ENCODE measurements around the gene MXD3.
"Not testable (repeated sequence)": the region's sequence is repeated elsewhere in the genome, so short reads cannot be mapped to it uniquely, and the experiment has no call there.

MXD3 gene

GRCh38 chr5:177347699-177348098 is 36.0 kb upstream of the MXD3 start:
- DNase-seq (ENCODE audit: low read depth) = no peak
- TF ChIP-seq CTCF (IDR thresholded peaks at IDR 0.05; ENCODE audit: low read depth, low read length) (no peak), MYC (IDR thresholded peaks at IDR 0.05; ENCODE audit: low read depth, low read length) (no peak), POLR2A (IDR thresholded peaks at IDR 0.05; ENCODE audit: extremely low read depth, insufficient read length) (no peak), MAX (IDR thresholded peaks at IDR 0.05; ENCODE audit: low read depth, low read length) (no peak)
- peak overlapping the region; percentile 16 for H3K4me3 ChIP-seq (ENCODE audit: low read depth, low read length)

- no peak for DNase-seq (ENCODE audit: low read depth)
- peak overlapping the region; percentile 25 for H3K4me3 ChIP-seq (ENCODE audit: low read depth, low read length)
- TF ChIP-seq CTCF (IDR thresholded peaks at IDR 0.05; ENCODE audit: low read depth, low read length) (no peak), MYC (IDR thresholded peaks at IDR 0.05; ENCODE audit: low read depth, low read length) (no peak), MAX (IDR thresholded peaks at IDR 0.05; ENCODE audit: low read depth, low read length) (no peak), POLR2A (IDR thresholded peaks at IDR 0.05; ENCODE audit: extremely low read depth, insufficient read length) (no peak)
Measured at GRCh38 chr5:177346820-177347219, 35.1 kb upstream of the MXD3 start.

GRCh38 chr5:177344891-177345290 is 33.2 kb upstream of the MXD3 start:
- TF ChIP-seq MYC (IDR thresholded peaks at IDR 0.05; ENCODE audit: low read depth, low read length) (no peak), POLR2A (IDR thresholded peaks at IDR 0.05; ENCODE audit: extremely low read depth, insufficient read length) (no peak), MAX (IDR thresholded peaks at IDR 0.05; ENCODE audit: low read depth, low read length) (no peak), CTCF (IDR thresholded peaks at IDR 0.05; ENCODE audit: low read depth, low read length) (no peak)
- DNase-seq (ENCODE audit: low read depth) = no peak
- H3K4me3 ChIP-seq (ENCODE audit: low read depth, low read length) = no peak overlapping the region

- no peak for TF ChIP-seq MYC (IDR thresholded peaks at IDR 0.05; ENCODE audit: low read depth, low read length)
- TF ChIP-seq POLR2A (IDR thresholded peaks at IDR 0.05; ENCODE audit: extremely low read depth, insufficient read length) = no peak
- TF ChIP-seq MAX (IDR thresholded peaks at IDR 0.05; ENCODE audit: low read depth, low read length) = no peak
- no peak for TF ChIP-seq CTCF (IDR thresholded peaks at IDR 0.05; ENCODE audit: low read depth, low read length)
- DNase-seq (ENCODE audit: low read depth) = no peak
- no peak overlapping the region for H3K4me3 ChIP-seq (ENCODE audit: low read depth, low read length)
Measured at GRCh38 chr5:177343777-177344176, 32.1 kb upstream of the MXD3 start.

GRCh38 chr5:177343000-177343399 is 31.3 kb upstream of the MXD3 start:
- DNase-seq (ENCODE audit: low read depth); H3K4me3 ChIP-seq (ENCODE audit: low read depth, low read length): not testable (repeated sequence)

GRCh38 chr5:177339107-177339638 is 27.5 kb upstream of the MXD3 start:
- no peak for DNase-seq (ENCODE audit: low read depth)
- no peak overlapping the region for H3K4me3 ChIP-seq (ENCODE audit: low read depth, low read length)
- TF ChIP-seq MYC (IDR thresholded peaks at IDR 0.05; ENCODE audit: low read depth, low read length) (no peak), CTCF (IDR thresholded peaks at IDR 0.05; ENCODE audit: low read depth, low read length) (no peak), POLR2A (IDR thresholded peaks at IDR 0.05; ENCODE audit: extremely low read depth, insufficient read length) (no peak), MAX (IDR thresholded peaks at IDR 0.05; ENCODE audit: low read depth, low read length) (no peak)
